ENCODE measurements around the gene PTGR3.

Gene PTGR3

DNA sequence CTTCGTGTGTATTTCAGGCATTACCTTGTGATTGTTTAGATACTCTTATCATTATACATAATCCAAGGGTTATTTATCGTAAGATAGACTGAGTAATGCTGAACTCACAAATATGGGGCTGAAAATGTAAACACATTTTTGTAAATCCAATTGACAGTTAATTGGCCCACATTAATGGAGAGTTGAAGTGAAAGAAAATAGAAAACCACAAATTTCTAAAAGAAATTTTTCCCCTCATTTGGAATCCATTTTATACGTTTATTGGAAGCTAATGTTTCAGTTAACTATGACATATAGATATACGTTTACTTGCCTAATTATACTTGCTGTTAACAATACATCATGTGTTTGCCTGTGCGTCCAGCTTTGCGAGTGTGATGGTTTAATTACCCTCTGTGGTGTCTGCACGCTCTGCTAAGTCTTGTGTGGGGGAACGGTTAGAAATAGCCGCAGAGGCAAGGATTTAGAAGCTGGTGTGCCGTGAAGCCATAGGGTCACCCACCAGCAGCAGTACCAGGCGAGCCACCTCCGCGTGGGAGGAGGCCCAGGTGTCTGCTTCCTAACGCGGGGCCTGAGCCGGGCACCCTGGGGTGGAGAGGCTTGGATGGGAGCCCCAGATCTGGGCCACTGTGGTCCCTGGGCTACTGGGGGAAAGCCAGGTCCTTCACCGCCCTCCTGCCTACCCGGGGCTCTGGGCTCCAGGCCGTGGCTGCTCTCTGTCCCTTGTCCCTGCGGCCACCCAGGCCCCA, 39.7 kb upstream of the PTGR3 start:
- H3K36me3 Mint-ChIP-seq (ENCODE audit: low read depth) = peaks cover under 1% of the 10 kb centered on the region
- peak overlapping the region; percentile 12 to 82 (median 76) for H3K4me3 Mint-ChIP-seq
- H3K27me3 Mint-ChIP-seq (ENCODE audit: low read depth) = no peaks in the 10 kb centered on the region
- TF ChIP-seq, protein P1, sequence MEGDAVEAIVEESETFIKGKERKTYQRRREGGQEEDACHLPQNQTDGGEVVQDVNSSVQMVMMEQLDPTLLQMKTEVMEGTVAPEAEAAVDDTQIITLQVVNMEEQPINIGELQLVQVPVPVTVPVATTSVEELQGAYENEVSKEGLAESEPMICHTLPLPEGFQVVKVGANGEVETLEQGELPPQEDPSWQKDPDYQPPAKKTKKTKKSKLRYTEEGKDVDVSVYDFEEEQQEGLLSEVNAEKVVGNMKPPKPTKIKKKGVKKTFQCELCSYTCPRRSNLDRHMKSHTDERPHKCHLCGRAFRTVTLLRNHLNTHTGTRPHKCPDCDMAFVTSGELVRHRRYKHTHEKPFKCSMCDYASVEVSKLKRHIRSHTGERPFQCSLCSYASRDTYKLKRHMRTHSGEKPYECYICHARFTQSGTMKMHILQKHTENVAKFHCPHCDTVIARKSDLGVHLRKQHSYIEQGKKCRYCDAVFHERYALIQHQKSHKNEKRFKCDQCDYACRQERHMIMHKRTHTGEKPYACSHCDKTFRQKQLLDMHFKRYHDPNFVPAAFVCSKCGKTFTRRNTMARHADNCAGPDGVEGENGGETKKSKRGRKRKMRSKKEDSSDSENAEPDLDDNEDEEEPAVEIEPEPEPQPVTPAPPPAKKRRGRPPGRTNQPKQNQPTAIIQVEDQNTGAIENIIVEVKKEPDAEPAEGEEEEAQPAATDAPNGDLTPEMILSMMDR (IDR thresholded peaks at IDR 0.05; ENCODE audit: unreplicated experiment in 3 of 3) = no peak
- no peaks in the 10 kb centered on the region for H3K9me3 Mint-ChIP-seq
- H3K27ac Mint-ChIP-seq = peak overlapping the region; percentile 79 to 93 (median 92)
- peaks cover 77% of the 10 kb centered on the region for H3K4me1 Mint-ChIP-seq

DNA sequence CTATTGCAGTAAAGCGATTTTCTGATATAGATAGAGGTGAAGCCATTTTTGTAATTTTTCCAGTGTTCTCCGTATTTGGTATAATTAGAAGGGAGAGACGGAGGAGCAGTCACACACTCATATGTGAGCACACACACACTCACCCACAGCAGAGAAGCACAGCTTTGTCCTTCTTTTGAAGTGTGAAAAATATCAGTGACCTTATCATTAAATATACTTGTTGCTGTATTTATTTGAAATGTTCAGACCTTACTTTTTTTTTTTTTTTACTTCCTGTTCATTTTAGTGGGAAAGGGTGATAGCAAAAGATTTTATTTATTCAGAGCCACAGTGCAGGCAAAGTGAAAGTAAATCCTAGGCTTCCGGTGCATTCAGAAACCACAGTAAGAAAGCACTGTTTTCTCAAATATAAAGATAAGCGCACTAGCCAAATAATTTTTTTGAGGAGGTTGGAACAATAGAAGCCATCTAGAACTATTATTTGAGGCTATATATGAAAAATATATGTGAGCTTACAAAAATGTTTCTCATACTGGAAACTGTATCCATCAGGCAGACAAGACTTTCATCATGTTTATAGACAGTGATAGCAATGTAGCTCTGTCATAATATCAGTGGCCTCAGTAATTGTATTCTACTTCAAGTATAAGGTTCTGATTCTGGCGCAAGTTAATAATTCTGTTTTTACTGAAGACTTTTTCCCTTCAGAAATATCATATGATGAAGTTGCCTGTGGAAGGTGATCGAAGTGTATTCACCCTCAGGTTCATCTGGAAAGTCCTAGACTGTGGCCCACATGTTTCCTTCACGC, 38.9 kb upstream of the PTGR3 start:
- no peaks in the 10 kb centered on the region for H3K9me3 Mint-ChIP-seq
- H3K27me3 Mint-ChIP-seq (ENCODE audit: low read depth) = no peaks in the 10 kb centered on the region
- H3K27ac Mint-ChIP-seq = peak overlapping the region; percentile 79 to 93 (median 92)
- peaks cover 76% of the 10 kb centered on the region for H3K4me1 Mint-ChIP-seq
- peak overlapping the region; percentile 61 to 82 (median 76) for H3K4me3 Mint-ChIP-seq
- TF ChIP-seq, protein P1 (IDR thresholded peaks at IDR 0.05; ENCODE audit: unreplicated experiment in 3 of 3) = no peak
- H3K36me3 Mint-ChIP-seq (ENCODE audit: low read depth) = peaks cover 9% of the 10 kb centered on the region

DNA sequence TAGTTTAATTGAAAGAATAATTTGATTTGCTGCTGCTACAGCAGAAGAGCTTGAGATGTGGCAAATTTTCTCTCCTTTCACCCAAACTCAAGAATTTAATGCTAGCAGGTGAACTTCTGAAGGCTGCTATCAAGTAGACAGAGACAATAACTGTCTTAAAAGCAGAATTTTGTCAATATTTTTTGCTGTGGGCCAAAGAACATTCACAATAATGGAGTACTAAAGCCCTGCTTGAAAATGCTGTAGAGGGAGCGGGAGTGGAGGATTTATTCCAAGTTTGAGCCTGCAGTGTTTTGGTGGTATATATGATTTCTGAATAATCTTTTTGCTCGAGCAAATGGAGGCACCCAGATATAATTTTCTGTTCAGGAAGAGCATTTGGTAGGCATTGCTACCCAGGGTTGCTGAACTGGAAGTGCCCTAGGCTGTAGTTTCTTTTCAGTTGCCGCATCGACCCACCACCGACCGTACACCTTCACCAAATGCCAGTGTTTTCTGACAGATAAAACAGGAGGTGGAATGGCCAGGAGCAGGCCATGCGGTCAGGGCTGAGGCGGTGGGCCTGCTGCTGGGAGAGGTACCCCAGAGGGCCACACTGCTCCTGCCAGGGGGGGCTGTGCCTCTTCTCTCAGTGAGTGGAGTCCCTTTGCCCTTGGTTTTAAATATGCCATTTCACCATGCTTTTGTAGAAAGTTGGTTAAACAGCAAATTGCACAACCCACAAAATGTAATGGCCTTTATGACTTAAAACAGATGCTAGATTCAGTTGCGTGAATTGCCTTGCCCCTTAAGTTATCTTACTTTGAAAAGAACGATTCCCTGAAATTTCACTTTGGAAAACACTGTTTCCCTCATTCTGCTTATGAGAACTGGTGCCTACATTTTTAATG, 38.0 kb upstream of the PTGR3 start:
- peaks cover 69% of the 10 kb centered on the region for H3K4me1 Mint-ChIP-seq
- peak overlapping the region; percentile 79 to 93 (median 92) for H3K27ac Mint-ChIP-seq
- no peaks in the 10 kb centered on the region for H3K9me3 Mint-ChIP-seq
- H3K36me3 Mint-ChIP-seq (ENCODE audit: low read depth) = peaks cover 14% of the 10 kb centered on the region
- TF ChIP-seq, protein P1 (IDR thresholded peaks at IDR 0.05; ENCODE audit: unreplicated experiment in 3 of 3) = no peak
- H3K4me3 Mint-ChIP-seq = peak overlapping the region; percentile 61 to 82 (median 76)
- H3K27me3 Mint-ChIP-seq (ENCODE audit: low read depth) = no peaks in the 10 kb centered on the region

DNA sequence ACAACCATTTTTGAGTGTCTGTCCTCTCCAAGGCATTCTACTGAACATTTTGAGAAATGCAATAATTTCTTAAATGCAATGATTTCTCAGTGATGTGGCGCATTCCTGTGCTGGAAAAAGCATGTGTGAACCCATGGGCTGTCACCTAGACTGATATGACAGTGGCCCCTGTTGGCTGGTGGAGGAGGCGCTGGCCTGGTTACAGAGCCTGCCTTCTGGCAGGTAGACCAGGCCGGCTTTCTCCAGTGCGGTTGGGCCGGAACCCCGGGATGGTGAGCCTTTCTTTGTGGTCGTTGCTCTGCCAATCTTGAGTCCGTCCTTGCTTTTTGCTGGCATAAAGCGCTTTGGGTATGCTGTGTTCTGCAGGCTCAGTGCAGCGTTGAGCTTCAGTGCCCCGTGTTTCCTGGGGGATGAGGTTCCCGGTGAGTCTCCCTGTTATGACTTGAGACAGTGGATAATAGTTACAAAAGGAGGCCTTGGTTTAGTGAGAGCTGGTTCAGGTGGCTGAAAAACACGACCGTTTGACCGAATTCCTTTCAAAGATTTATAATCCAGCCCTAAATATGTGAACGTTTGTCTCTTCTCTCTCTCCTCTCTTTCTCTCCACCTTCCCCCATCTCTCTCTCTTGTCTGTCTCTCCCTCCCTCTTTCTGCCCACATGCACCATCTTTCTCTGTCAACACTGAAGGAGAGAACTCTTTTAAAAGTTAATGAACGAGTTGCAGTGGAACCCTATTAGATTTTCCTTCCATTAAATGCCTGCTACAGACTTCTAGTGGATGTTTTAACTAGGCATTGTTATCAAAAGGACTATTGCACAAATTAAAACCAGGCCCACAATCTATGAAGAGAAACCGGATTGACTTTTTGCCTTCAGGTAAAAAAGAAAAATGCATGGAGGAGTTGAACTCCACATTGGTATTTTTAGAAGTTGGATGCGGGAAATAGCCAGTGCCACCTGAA, 35.7 kb upstream of the PTGR3 start:
- Mint-ChIP-seq H3K4me1 (peaks cover 60% of the 10 kb centered on the region), H3K4me3 (no peak overlapping the region), H3K9me3 (no peaks in the 10 kb centered on the region), H3K27ac (peak overlapping the region; percentile 22 to 93 (median 60)), H3K27me3 (ENCODE audit: low read depth) (no peaks in the 10 kb centered on the region), H3K36me3 (ENCODE audit: low read depth) (peaks cover 35% of the 10 kb centered on the region)
- TF ChIP-seq, protein P1 (IDR thresholded peaks at IDR 0.05; ENCODE audit: unreplicated experiment in 3 of 3) = peak; percentile 20 to 48 (median 27)

GRCh38 chr18:75241705-75242104, 32.8 kb upstream of the PTGR3 start:
- peaks cover 50% of the 10 kb centered on the region for H3K4me1 Mint-ChIP-seq
- peaks cover 46% of the 10 kb centered on the region for H3K36me3 Mint-ChIP-seq (ENCODE audit: low read depth)
- TF ChIP-seq, protein P1 (IDR thresholded peaks at IDR 0.05; ENCODE audit: unreplicated experiment in 3 of 3) = no peak
- no peak overlapping the region for H3K27ac Mint-ChIP-seq
- H3K9me3 Mint-ChIP-seq = no peaks in the 10 kb centered on the region
- H3K4me3 Mint-ChIP-seq = no peak overlapping the region
- H3K27me3 Mint-ChIP-seq (ENCODE audit: low read depth) = no peaks in the 10 kb centered on the region

All from nephron (organoid).